H1 (cell line): ENCODE results near the gene LSM10. TPM values are rescaled to one million over a fixed set of nuclear protein-coding genes. Genes with fewer than 3 reads are reported as not detected.

Experiments used
- CTCF ChIA-PET: fragments of 300-600 bp; sonication (Branson Sonifier 250); formaldehyde crosslinking; loops from one replicate; lab custom pipeline; 2021; ENCODE audit not compliant: partially characterized antibody; lab: Charles Lee
- POLR2A ChIA-PET: fragments of 300-600 bp; sonication (Branson Sonifier 250); formaldehyde crosslinking; loops from one replicate; lab custom pipeline; 2021; ENCODE audit warnings: inconsistent platforms; ENCODE audit not compliant: partially characterized antibody; lab: Charles Lee
- DNase-seq, 2 experiments: peaks; one replicate each; pipeline versions ENCODE4 v3.0.0 to v3.0.0-alpha.2; 2010 to 2022; ENCODE audit warnings: low spot score in 2 of 2, low read depth in 1 of 2, mixed read lengths in 1 of 2
- FAIRE-seq: peaks from 2 replicates; lab custom pipeline; 2011; peaks lifted over from hg19 to GRCh38; lab: Jason Lieb, UNC
- H2AFZ ChIP-seq: 2 replicates; pipeline ENCODE4 v1.8.1; 2012; ENCODE audit warnings: low read length, inconsistent platforms
- H2AK5ac ChIP-seq: 2 replicates; pipeline ENCODE4 v1.6.1; 2013; ENCODE audit warnings: low read depth, low read length
- H2BK120ac ChIP-seq: replicated peaks from 2 replicates; pipeline ENCODE3; 2013; ENCODE audit warnings: low read depth, low read length, inconsistent platforms
- H2BK12ac ChIP-seq: 2 replicates; pipeline ENCODE4 v1.6.1; 2013; ENCODE audit warnings: low read depth, low read length
- H2BK15ac ChIP-seq: 2 replicates; pipeline ENCODE4 v1.6.1; 2013; ENCODE audit warnings: low read length
- H2BK20ac ChIP-seq: 2 replicates; pipeline ENCODE4 v1.6.1; 2013; ENCODE audit warnings: low read length
- H2BK5ac ChIP-seq: 2 replicates; pipeline ENCODE4 v1.6.1; 2013; ENCODE audit warnings: low read depth, low read length
- H3K14ac ChIP-seq: 2 replicates; pipeline ENCODE4 v1.6.1; 2013; ENCODE audit warnings: inconsistent platforms; ENCODE audit not compliant: insufficient read length
- H3K18ac ChIP-seq: 2 replicates; pipeline ENCODE4 v1.6.1; 2013; ENCODE audit warnings: low read length; ENCODE audit errors: extremely low read depth
- H3K23ac ChIP-seq: 2 replicates; pipeline ENCODE4 v1.6.1; 2013; ENCODE audit warnings: inconsistent platforms; ENCODE audit not compliant: insufficient read length
- H3K23me2 ChIP-seq: 2 replicates; pipeline ENCODE4 v1.6.1; 2013; ENCODE audit warnings: low read depth, low read length
- H3K27ac ChIP-seq: 2 replicates; pipeline ENCODE4 v1.6.1; 2011; ENCODE audit warnings: low read depth, low read length, inconsistent platforms
- H3K27me3 ChIP-seq, 4 experiments: replicated peaks in 1 of 4; 1 replicate in 1 of 4; 2 replicates in 3 of 4; pipeline versions ENCODE4 v1.6.1 to v1.8.1; 2011 to 2013; ENCODE audit warnings: low read length in 3 of 4, mild to moderate bottlenecking in 3 of 4, inconsistent platforms in 2 of 4, mixed read lengths in 2 of 4, moderate library complexity in 1 of 4; ENCODE audit not compliant: control insufficient read depth in 3 of 4, insufficient read depth in 3 of 4; ENCODE audit errors: extremely low read depth in 1 of 4
- H3K36me3 ChIP-seq, 4 experiments: 2 replicates each; pipeline versions ENCODE4 v1.6.1 to v1.8.1; 2011 to 2013; ENCODE audit warnings: mild to moderate bottlenecking in 4 of 4, low read length in 3 of 4, moderate library complexity in 2 of 4, control low read depth in 1 of 4, inconsistent platforms in 1 of 4; ENCODE audit not compliant: insufficient read depth in 4 of 4, control insufficient read depth in 2 of 4
- H3K4ac ChIP-seq: replicated peaks from 2 replicates; pipeline ENCODE3; 2013; ENCODE audit warnings: low read length, low read depth, mixed read lengths, inconsistent platforms; ENCODE audit not compliant: insufficient read length
- H3K4me1 ChIP-seq, 4 experiments: replicated peaks in 1 of 4; 1 replicate in 1 of 4; 2 replicates in 3 of 4; pipeline versions ENCODE4 v1.6.1 to v1.8.1; 2011 to 2013; ENCODE audit warnings: low read length in 3 of 4, inconsistent platforms in 2 of 4, mixed read lengths in 1 of 4; ENCODE audit not compliant: insufficient read depth in 4 of 4, control insufficient read depth in 3 of 4
- H3K4me2 ChIP-seq, 2 experiments: 2 replicates each; pipeline versions ENCODE4 v1.6.1 to v1.8.1; 2011 to 2013; ENCODE audit warnings: low read depth in 2 of 2, low read length in 2 of 2, control low read depth in 1 of 2, inconsistent platforms in 1 of 2, mild to moderate bottlenecking in 1 of 2; ENCODE audit not compliant: insufficient read depth in 1 of 2
- H3K4me3 ChIP-seq, 4 experiments: fragments of 200-600, 300-600 bp in 1 of 4; sonication (generic), shearing (Covaris generic), sonication (Bioruptor Twin) in 1 of 4; 2 replicates each; pipeline versions ENCODE4 v1.5.1 to v1.8.1; 2011 to 2016; ENCODE audit warnings: low read length in 4 of 4, low read depth in 3 of 4, control low read depth in 2 of 4, inconsistent platforms in 2 of 4, mild to moderate bottlenecking in 2 of 4, mixed read lengths in 1 of 4, moderate library complexity in 1 of 4; ENCODE audit not compliant: insufficient read depth in 2 of 4; ENCODE audit errors: extremely low read depth in 1 of 4
- H3K56ac ChIP-seq: replicated peaks from 2 replicates; pipeline ENCODE3; 2013; ENCODE audit warnings: low read depth, mild to moderate bottlenecking, mixed read lengths, low read length, inconsistent platforms; ENCODE audit not compliant: insufficient read length
- H3K79me1 ChIP-seq: 2 replicates; pipeline ENCODE4 v1.6.1; 2013; ENCODE audit warnings: low read depth, low read length, control low read depth
- H3K79me2 ChIP-seq, 2 experiments: 2 replicates each; pipeline versions ENCODE4 v1.6.1 to v1.8.1; 2012 to 2013; ENCODE audit warnings: low read length in 2 of 2, mild to moderate bottlenecking in 2 of 2, inconsistent platforms in 1 of 2; ENCODE audit not compliant: insufficient read depth in 2 of 2, control insufficient read depth in 1 of 2
- H3K9ac ChIP-seq, 4 experiments: replicated peaks in 1 of 4; 1 replicate in 1 of 4; 2 replicates in 3 of 4; pipeline versions ENCODE4 v1.6.1 to v1.8.1; 2011 to 2013; ENCODE audit warnings: low read depth in 3 of 4, low read length in 3 of 4, control low read depth in 2 of 4, mild to moderate bottlenecking in 2 of 4, moderate library complexity in 2 of 4, inconsistent platforms in 1 of 4; ENCODE audit errors: extremely low read depth in 1 of 4
- H3K9me3 ChIP-seq, 2 experiments: 2 replicates each; pipeline versions ENCODE4 v1.6.1 to v1.8.1; 2012 to 2013; ENCODE audit warnings: mild to moderate bottlenecking in 2 of 2, moderate library complexity in 2 of 2, control low read depth in 1 of 2, inconsistent platforms in 1 of 2, low read depth in 1 of 2, low read length in 1 of 2, mixed read lengths in 1 of 2; ENCODE audit not compliant: insufficient read depth in 2 of 2
- H4K20me1 ChIP-seq, 2 experiments: replicated peaks in 1 of 2; 2 replicates each; pipeline versions ENCODE3 to v1.8.1; 2011 to 2013; ENCODE audit warnings: inconsistent platforms in 2 of 2, low read length in 2 of 2, mild to moderate bottlenecking in 1 of 2; ENCODE audit not compliant: insufficient read depth in 2 of 2, control insufficient read depth in 1 of 2
- H4K5ac ChIP-seq: 2 replicates; pipeline ENCODE4 v1.6.1; 2013; ENCODE audit warnings: low read length, low read depth, mixed read lengths, inconsistent platforms; ENCODE audit not compliant: insufficient read length
- H4K8ac ChIP-seq: 2 replicates; pipeline ENCODE4 v1.8.0; 2013; ENCODE audit warnings: mild to moderate bottlenecking, moderate library complexity, low read length, inconsistent platforms; ENCODE audit not compliant: insufficient read depth; ENCODE audit errors: extremely low read depth
- H4K91ac ChIP-seq: replicated peaks from 2 replicates; pipeline ENCODE3; 2013; ENCODE audit warnings: low read length, mixed read lengths, inconsistent platforms; ENCODE audit not compliant: insufficient read length
- MAX ChIP-seq: IDR thresholded peaks from 2 replicates; pipeline ENCODE4 v1.6.1; 2012; ENCODE audit warnings: inconsistent platforms
- RXRA ChIP-seq: IDR thresholded peaks from 2 replicates; pipeline ENCODE4 v1.6.1; 2011; ENCODE audit warnings: low read depth, mild to moderate bottlenecking, low read length, moderate library complexity; ENCODE audit not compliant: insufficient read depth
- TEAD4 ChIP-seq: IDR thresholded peaks from 2 replicates; pipeline ENCODE4 v1.6.1; 2012; ENCODE audit warnings: low read depth, low read length, inconsistent platforms, mixed read lengths
- WGBS, 2 experiments: shearing (Covaris generic) in 1 of 2; methylation state at CpG; one replicate each; pipeline versions ENCODE4 v1.1.6 to v1.1.7; 2013 to 2015; ENCODE audit warnings: low lambda C conversion rate in 2 of 2, mixed read lengths in 2 of 2, inconsistent platforms in 1 of 2, low coverage in 1 of 2, missing lambda C conversion rate in 1 of 2; ENCODE audit not compliant: insufficient replicate concordance in 2 of 2, insufficient coverage in 1 of 2, insufficient read length in 1 of 2; ENCODE audit errors: extremely low coverage in 1 of 2, missing lambda C conversion rate in 1 of 2; 5-methylcytosine and 5-hydroxymethylcytosine counted together
- polyA plus RNA-seq, 7 experiments: library from polyadenylated mRNA; depleted of rRNA in 3 of 7; stranded (reverse) in 5 of 7; unstranded in 2 of 7; fragments of >200 nt in 5 of 7; fragments of 200-250 nt in 2 of 7; gene quantifications; 1 replicate in 5 of 7; 2 replicates in 1 of 7; 4 replicates in 1 of 7; pipeline versions ENCODE4 v1.2.1 to v1.2.3, GENCODE V29; 2011 to 2013; ENCODE audit warnings: missing spikeins in 2 of 7, mixed read lengths in 2 of 7
- total RNA-seq: library from RNA; stranded (reverse); fragmentation: NEBNext Ultra II Directional; extraction: Animal tissue kit (Norgen Biotek cat#: 25700); gene quantifications from 2 replicates; pipeline ENCODE4 v1.2.1, GENCODE V29; 2021
- TF ChIP-seq, protein P1 (sequence below): IDR thresholded peaks from 2 replicates; pipeline ENCODE4 v1.6.1; 2012; ENCODE audit warnings: low read length, inconsistent platforms

The LSM10 gene
- total and polyA plus RNA-seq, 2 of the 8 experiments (the other 6 are each of a cell fraction or from before 2014, with no cell fraction given), result 59.5 to 140 TPM

GRCh38 chr1:36354486-36354885, 43.2 kb downstream of the LSM10 start:
- H2BK12ac ChIP-seq, result no peak overlapping the region
- H3K36me3 ChIP-seq, result peaks cover 4 to 23% (median 12%) of the 10 kb centered on the region in 4 experiments; a peak in 6 of 8 replicates
- no peak overlapping the region for H3K14ac ChIP-seq
- no peak for TF ChIP-seq RXRA
- TF ChIP-seq MAX, result no peak
- no peak for TF ChIP-seq TEAD4
- TF ChIP-seq, protein P1, sequence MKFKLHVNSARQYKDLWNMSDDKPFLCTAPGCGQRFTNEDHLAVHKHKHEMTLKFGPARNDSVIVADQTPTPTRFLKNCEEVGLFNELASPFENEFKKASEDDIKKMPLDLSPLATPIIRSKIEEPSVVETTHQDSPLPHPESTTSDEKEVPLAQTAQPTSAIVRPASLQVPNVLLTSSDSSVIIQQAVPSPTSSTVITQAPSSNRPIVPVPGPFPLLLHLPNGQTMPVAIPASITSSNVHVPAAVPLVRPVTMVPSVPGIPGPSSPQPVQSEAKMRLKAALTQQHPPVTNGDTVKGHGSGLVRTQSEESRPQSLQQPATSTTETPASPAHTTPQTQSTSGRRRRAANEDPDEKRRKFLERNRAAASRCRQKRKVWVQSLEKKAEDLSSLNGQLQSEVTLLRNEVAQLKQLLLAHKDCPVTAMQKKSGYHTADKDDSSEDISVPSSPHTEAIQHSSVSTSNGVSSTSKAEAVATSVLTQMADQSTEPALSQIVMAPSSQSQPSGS, result no peak
- ChIA-PET CTCF (interaction anchor here (1.0 to 13.3 kb wide), 5 partner anchors 13 to 67 kb away, joined by 3 to 150 read pairs (median 4); no protein-coding TSS in a partner anchor), POLR2A (interaction anchor here (4.4 kb wide), 1 partner anchor 32 kb away, joined by 19 read pairs; no protein-coding TSS in a partner anchor)
- H4K20me1 ChIP-seq, result peaks cover 1 to 5% of the 10 kb centered on the region in 2 experiments
- H2BK120ac ChIP-seq, result no peak overlapping the region
- H3K9me3 ChIP-seq, result no peaks in the 10 kb centered on the region
- no peak overlapping the region for H3K4me2 ChIP-seq
- H2AK5ac ChIP-seq, result no peak overlapping the region
- H3K4me1 ChIP-seq, result peaks cover 0 to 6% (median 0%) of the 10 kb centered on the region in 4 experiments; a peak in 1 of 7 replicates
- no peak overlapping the region for H4K8ac ChIP-seq
- H3K79me2 ChIP-seq, result no peaks in the 10 kb centered on the region
- no peak overlapping the region for H3K9ac ChIP-seq
- no peak overlapping the region for H3K56ac ChIP-seq
- no peak overlapping the region for H3K18ac ChIP-seq
- no peak overlapping the region for H4K5ac ChIP-seq
- no peak overlapping the region for H3K4me3 ChIP-seq
- no peak overlapping the region for H3K27ac ChIP-seq
- no peak overlapping the region for H4K91ac ChIP-seq
- no peak overlapping the region for H2BK15ac ChIP-seq
- no peak for FAIRE-seq
- no peaks in the 10 kb centered on the region; the same call in none of the 2 replicates for H3K79me1 ChIP-seq
- H3K23me2 ChIP-seq, result no peaks in the 10 kb centered on the region
- WGBS, 2 experiments, result 92% methylated on average over 11 of the region's 11 CpGs; no CpG with 5 or more reads in 1 of the 2 experiments
- H3K23ac ChIP-seq, result no peak overlapping the region
- H3K27me3 ChIP-seq, result no peaks in the 10 kb centered on the region
- H2AFZ ChIP-seq, result no peak overlapping the region
- H2BK20ac ChIP-seq, result no peak overlapping the region
- DNase-seq, result no peak
- no peak overlapping the region for H2BK5ac ChIP-seq
- no peak overlapping the region for H3K4ac ChIP-seq
